ENCODE results near the gene AHSA1.
"Not testable (repeated sequence)": the region's sequence is repeated elsewhere in the genome, so short reads cannot be mapped to it uniquely, and the experiment has no call there.

Gene AHSA1

GRCh38 chr14:77457522-77458248 lies at the start of gene AHSA1, which contains the start of gene VIPAS39:
TSS of gene AHSA1 (plus strand) at chr14:77458093. CDS start at chr14:77458190, 97 bp downstream.
TSS of gene VIPAS39 (minus strand) at chr14:77457601. CDS start at chr14:77454102, 3,499 bp downstream.
- Mint-ChIP-seq H3K36me3 (ENCODE audit: low read depth) (peaks cover 65% of the 10 kb centered on the region), H3K4me1 (ENCODE audit: low read depth) (peaks cover 23% of the 10 kb centered on the region), H3K9me3 (no peaks in the 10 kb centered on the region), H3K27ac (peak within 1 kb of the TSS; percentile 98), H3K4me3 (peak within 1 kb of the TSS; percentile 100), H3K27me3 (no peaks in the 10 kb centered on the region)
- intact Hi-C loops (cut with micrococcal nuclease): loop anchor here (1.0 kb wide), 4 partner anchors 80 to 251 kb away; partner anchors contain the start of genes ALKBH1, POMT2, SAMD15 and SLIRP

- Mint-ChIP-seq H3K27me3 (no peaks in the 10 kb centered on the region), H3K36me3 (ENCODE audit: low read depth) (no peaks in the 10 kb centered on the region), H3K27ac (no peak overlapping the region), H3K9me3 (no peaks in the 10 kb centered on the region), H3K4me1 (ENCODE audit: low read depth) (peaks cover 26% of the 10 kb centered on the region), H3K4me3 (no peak overlapping the region)
- intact Hi-C loops (cut with micrococcal nuclease): no loop called here
These were observed 48.8 kb upstream of the AHSA1 start for GRCh38 chr14:77409131-77409533.

GRCh38 chr14:77415403-77416030 lies 42.4 kb upstream of the AHSA1 start:
- H3K27ac Mint-ChIP-seq; H3K27me3 Mint-ChIP-seq; H3K4me1 Mint-ChIP-seq (ENCODE audit: low read depth); H3K4me3 Mint-ChIP-seq; intact Hi-C loops (cut with micrococcal nuclease): not testable (repeated sequence)
- Mint-ChIP-seq H3K36me3 (ENCODE audit: low read depth) (peaks cover 12% of the 10 kb centered on the region), H3K9me3 (peaks cover 18% of the 10 kb centered on the region)

- Mint-ChIP-seq H3K36me3 (ENCODE audit: low read depth) (peaks cover 18% of the 10 kb centered on the region), H3K9me3 (peaks cover 22% of the 10 kb centered on the region)
- intact Hi-C loops (cut with micrococcal nuclease); H3K4me1 Mint-ChIP-seq (ENCODE audit: low read depth); H3K4me3 Mint-ChIP-seq; H3K27me3 Mint-ChIP-seq; H3K27ac Mint-ChIP-seq: not testable (repeated sequence)
These were observed 41.8 kb upstream of the AHSA1 start for GRCh38 chr14:77416098-77416497.

GRCh38 chr14:77416836-77417235 lies 41.1 kb upstream of the AHSA1 start:
- intact Hi-C loops (cut with micrococcal nuclease): no loop called here
- Mint-ChIP-seq H3K9me3 (peaks cover 22% of the 10 kb centered on the region), H3K4me1 (ENCODE audit: low read depth) (peaks cover 10% of the 10 kb centered on the region), H3K4me3 (no peak overlapping the region), H3K27me3 (no peaks in the 10 kb centered on the region), H3K36me3 (ENCODE audit: low read depth) (peaks cover 25% of the 10 kb centered on the region), H3K27ac (no peak overlapping the region)

- Mint-ChIP-seq H3K4me1 (ENCODE audit: low read depth) (peaks cover 10% of the 10 kb centered on the region), H3K4me3 (no peak overlapping the region), H3K36me3 (ENCODE audit: low read depth) (peaks cover 67% of the 10 kb centered on the region), H3K27me3 (no peaks in the 10 kb centered on the region), H3K27ac (no peak overlapping the region), H3K9me3 (peaks cover 22% of the 10 kb centered on the region)
- intact Hi-C loops (cut with micrococcal nuclease): no loop called here
These were observed 36.7 kb upstream of the AHSA1 start for GRCh38 chr14:77421201-77421600.

- H3K27ac Mint-ChIP-seq: no peak within 1 kb of the TSS
- no peaks in the 10 kb centered on the region for H3K4me1 Mint-ChIP-seq (ENCODE audit: low read depth)
- peaks cover 22% of the 10 kb centered on the region for H3K9me3 Mint-ChIP-seq
- intact Hi-C loops (cut with micrococcal nuclease): no loop called here
- H3K4me3 Mint-ChIP-seq: no peak within 1 kb of the TSS
- H3K36me3 Mint-ChIP-seq (ENCODE audit: low read depth): peaks cover 90% of the 10 kb centered on the region
- H3K27me3 Mint-ChIP-seq: no peaks in the 10 kb centered on the region
These were observed 34.5 kb upstream of the AHSA1 start, which contains the start of gene NOXRED1 for GRCh38 chr14:77423423-77423822. TSS of gene NOXRED1 (minus strand) at chr14:77423523. CDS start at chr14:77422889, 634 bp downstream.

- no peaks in the 10 kb centered on the region for H3K27me3 Mint-ChIP-seq
- no peak overlapping the region for H3K27ac Mint-ChIP-seq
- intact Hi-C loops (cut with micrococcal nuclease): no loop called here
- no peak overlapping the region for H3K4me3 Mint-ChIP-seq
- peaks cover 99% of the 10 kb centered on the region for H3K36me3 Mint-ChIP-seq (ENCODE audit: low read depth)
- no peaks in the 10 kb centered on the region for H3K4me1 Mint-ChIP-seq (ENCODE audit: low read depth)
- peaks cover 10% of the 10 kb centered on the region for H3K9me3 Mint-ChIP-seq
These were observed 33.0 kb upstream of the AHSA1 start for GRCh38 chr14:77424862-77425261.

- Mint-ChIP-seq H3K27me3 (no peaks in the 10 kb centered on the region), H3K4me3 (no peak overlapping the region), H3K9me3 (no peaks in the 10 kb centered on the region), H3K27ac (no peak overlapping the region), H3K36me3 (ENCODE audit: low read depth) (peaks cover 99% of the 10 kb centered on the region), H3K4me1 (ENCODE audit: low read depth) (no peaks in the 10 kb centered on the region)
- intact Hi-C loops (cut with micrococcal nuclease): no loop called here
These were observed 31.5 kb upstream of the AHSA1 start for GRCh38 chr14:77426396-77426795.

- no peaks in the 10 kb centered on the region for H3K27me3 Mint-ChIP-seq
- no peak overlapping the region for H3K27ac Mint-ChIP-seq
- intact Hi-C loops (cut with micrococcal nuclease): loop anchor here (10.0 kb wide), 1 partner anchor 299 kb away; no protein-coding TSS in a partner anchor
- H3K9me3 Mint-ChIP-seq: no peaks in the 10 kb centered on the region
- no peak overlapping the region for H3K4me3 Mint-ChIP-seq
- no peaks in the 10 kb centered on the region for H3K4me1 Mint-ChIP-seq (ENCODE audit: low read depth)
- H3K36me3 Mint-ChIP-seq (ENCODE audit: low read depth): peaks cover 84% of the 10 kb centered on the region
These were observed 21.9 kb upstream of the AHSA1 start for GRCh38 chr14:77436042-77436441.

- Mint-ChIP-seq H3K36me3 (ENCODE audit: low read depth) (peaks cover 90% of the 10 kb centered on the region), H3K9me3 (no peaks in the 10 kb centered on the region), H3K27me3 (no peaks in the 10 kb centered on the region), H3K27ac (no peak overlapping the region), H3K4me1 (ENCODE audit: low read depth) (no peaks in the 10 kb centered on the region), H3K4me3 (no peak overlapping the region)
- intact Hi-C loops (cut with micrococcal nuclease): loop anchor here (10.0 kb wide), 1 partner anchor 296 kb away; no protein-coding TSS in a partner anchor
These were observed 19.3 kb upstream of the AHSA1 start for GRCh38 chr14:77438596-77438995.

GRCh38 chr14:77439861-77440260 lies 18.0 kb upstream of the AHSA1 start:
- no peaks in the 10 kb centered on the region for H3K9me3 Mint-ChIP-seq
- H3K27ac Mint-ChIP-seq: no peak overlapping the region
- intact Hi-C loops (cut with micrococcal nuclease): loop anchor here (10.0 kb wide), 1 partner anchor 295 kb away; no protein-coding TSS in a partner anchor
- H3K27me3 Mint-ChIP-seq: no peaks in the 10 kb centered on the region
- peaks cover 90% of the 10 kb centered on the region for H3K36me3 Mint-ChIP-seq (ENCODE audit: low read depth)
- H3K4me3 Mint-ChIP-seq: no peak overlapping the region
- no peaks in the 10 kb centered on the region for H3K4me1 Mint-ChIP-seq (ENCODE audit: low read depth)

- Mint-ChIP-seq H3K27me3 (no peaks in the 10 kb centered on the region), H3K4me3 (no peak overlapping the region), H3K9me3 (no peaks in the 10 kb centered on the region), H3K27ac (no peak overlapping the region), H3K4me1 (ENCODE audit: low read depth) (no peaks in the 10 kb centered on the region), H3K36me3 (ENCODE audit: low read depth) (peaks cover 83% of the 10 kb centered on the region)
- intact Hi-C loops (cut with micrococcal nuclease): no loop called here
These were observed 15.7 kb upstream of the AHSA1 start for GRCh38 chr14:77442196-77442595.

- Mint-ChIP-seq H3K9me3 (no peaks in the 10 kb centered on the region), H3K27ac (no peak overlapping the region), H3K27me3 (no peaks in the 10 kb centered on the region), H3K4me1 (ENCODE audit: low read depth) (peaks cover 23% of the 10 kb centered on the region), H3K4me3 (peak overlapping the region; percentile 100), H3K36me3 (ENCODE audit: low read depth) (peaks cover 65% of the 10 kb centered on the region)
- intact Hi-C loops (cut with micrococcal nuclease): no loop called here
These were observed 1.8 kb upstream of the AHSA1 start for GRCh38 chr14:77455966-77456640.
